Fibroblast of lung (primary cell): ENCODE data around the gene AGAP1.

Experiments
- EZH2 ChIP-seq: IDR thresholded peaks from 2 replicates; pipeline ENCODE4 v1.5.1; 2012; ENCODE audit warnings: low read length, control low read depth, mild to moderate bottlenecking; ENCODE audit errors: missing control alignments
- TF ChIP-seq, protein P1 (sequence below), 2 donors: IDR thresholded peaks in 1 of 2; conservative IDR thresholded peaks in 1 of 2; 1 replicate in 1 of 2; 2 replicates in 1 of 2; pipeline ENCODE4 v1.5.1; 2011 to 2012; ENCODE audit warnings: low read length in 2 of 2, control low read depth in 1 of 2, inconsistent platforms in 1 of 2, low read depth in 1 of 2, mild to moderate bottlenecking in 1 of 2

DNA sequence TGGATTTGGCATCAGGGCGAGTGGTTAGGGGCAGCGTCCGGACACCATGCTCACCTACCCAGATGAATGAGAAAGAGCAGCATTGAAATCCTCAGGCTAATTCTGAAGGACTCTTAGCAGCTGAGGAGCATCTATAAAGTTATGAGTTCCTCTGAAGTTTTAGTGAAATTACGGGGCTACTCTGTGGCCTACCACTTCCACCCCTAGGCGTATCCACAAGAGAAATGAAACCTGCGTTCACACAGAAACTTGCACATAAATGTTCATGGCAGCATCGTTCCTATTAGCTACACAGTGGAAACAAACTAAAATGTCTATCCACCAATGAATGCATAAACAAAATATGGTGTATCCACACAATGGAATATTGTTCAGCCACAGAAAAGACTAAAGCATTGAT, 576.4 kb downstream of the AGAP1 start:
- TF ChIP-seq, protein P1, sequence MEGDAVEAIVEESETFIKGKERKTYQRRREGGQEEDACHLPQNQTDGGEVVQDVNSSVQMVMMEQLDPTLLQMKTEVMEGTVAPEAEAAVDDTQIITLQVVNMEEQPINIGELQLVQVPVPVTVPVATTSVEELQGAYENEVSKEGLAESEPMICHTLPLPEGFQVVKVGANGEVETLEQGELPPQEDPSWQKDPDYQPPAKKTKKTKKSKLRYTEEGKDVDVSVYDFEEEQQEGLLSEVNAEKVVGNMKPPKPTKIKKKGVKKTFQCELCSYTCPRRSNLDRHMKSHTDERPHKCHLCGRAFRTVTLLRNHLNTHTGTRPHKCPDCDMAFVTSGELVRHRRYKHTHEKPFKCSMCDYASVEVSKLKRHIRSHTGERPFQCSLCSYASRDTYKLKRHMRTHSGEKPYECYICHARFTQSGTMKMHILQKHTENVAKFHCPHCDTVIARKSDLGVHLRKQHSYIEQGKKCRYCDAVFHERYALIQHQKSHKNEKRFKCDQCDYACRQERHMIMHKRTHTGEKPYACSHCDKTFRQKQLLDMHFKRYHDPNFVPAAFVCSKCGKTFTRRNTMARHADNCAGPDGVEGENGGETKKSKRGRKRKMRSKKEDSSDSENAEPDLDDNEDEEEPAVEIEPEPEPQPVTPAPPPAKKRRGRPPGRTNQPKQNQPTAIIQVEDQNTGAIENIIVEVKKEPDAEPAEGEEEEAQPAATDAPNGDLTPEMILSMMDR (conservative IDR thresholded peaks at IDR 0.05 in 1 of 2, IDR thresholded peaks at IDR 0.05 in 1 of 2; ENCODE audit: low read depth in 1 of 2, low read length in 2 of 2) = no peak
- TF ChIP-seq EZH2 = no peak
